OCI-LY1 (cell line): Measurements from ENCODE around the gene BSCL2.

Source experiments
- H2AFZ ChIP-seq: fragments of 200-600 bp; sonication (generic), shearing (Covaris generic); 2 replicates; pipeline ENCODE4 v1.6.0; 2014; ENCODE audit warnings: antibody characterized with exemption, mild to moderate bottlenecking, low read length
- H3F3A ChIP-seq: fragments of 200-600 bp; sonication (generic), shearing (Covaris generic); 2 replicates; pipeline ENCODE4 v1.6.0; 2014; ENCODE audit warnings: mild to moderate bottlenecking, antibody characterized with exemption, low read length, moderate library complexity; ENCODE audit not compliant: insufficient read depth
- H3K27ac ChIP-seq: fragments of 200-600 bp; sonication (generic); 2 replicates; pipeline ENCODE4 v1.5.1; 2014; ENCODE audit warnings: low read length, mixed run types, mild to moderate bottlenecking, low read depth; ENCODE audit not compliant: poor library complexity, severe bottlenecking
- H3K27me3 ChIP-seq: fragments of 200-600 bp; sonication (generic); 2 replicates; pipeline ENCODE4 v1.6.0; 2014; ENCODE audit warnings: antibody characterized with exemption, mild to moderate bottlenecking, low read length, moderate library complexity; ENCODE audit not compliant: insufficient read depth
- H3K36me3 ChIP-seq: fragments of 200-600 bp; sonication (generic); 2 replicates; pipeline ENCODE4 v1.6.1; 2014; ENCODE audit warnings: mild to moderate bottlenecking, antibody characterized with exemption, low read length, moderate library complexity, mixed read lengths; ENCODE audit not compliant: insufficient read depth
- H3K4me1 ChIP-seq: fragments of 200-600 bp; sonication (generic); 2 replicates; pipeline ENCODE4 v1.5.1; 2014; ENCODE audit warnings: mild to moderate bottlenecking, low read length, moderate library complexity; ENCODE audit not compliant: insufficient read depth, severe bottlenecking
- H3K4me2 ChIP-seq: fragments of 200-600 bp; sonication (generic), shearing (Covaris generic); 2 replicates; pipeline ENCODE4 v1.6.1; 2014; ENCODE audit warnings: low read length
- H3K4me3 ChIP-seq: fragments of 200-600 bp; sonication (generic); 2 replicates; pipeline ENCODE4 v1.5.1; 2014; ENCODE audit warnings: low read length, low read depth, mild to moderate bottlenecking, mixed read lengths; ENCODE audit not compliant: poor library complexity, severe bottlenecking
- H3K79me2 ChIP-seq: fragments of 200-600 bp; shearing (Covaris generic); 2 replicates; pipeline ENCODE4 v1.6.1; 2016; ENCODE audit warnings: mixed run types, low read length, mixed read lengths; ENCODE audit not compliant: insufficient read depth
- H3K9ac ChIP-seq: fragments of 200-600 bp; sonication (generic), shearing (Covaris generic); 2 replicates; pipeline ENCODE4 v1.6.1; 2014; ENCODE audit warnings: mild to moderate bottlenecking, low read length, mixed read lengths
- H3K9me2 ChIP-seq: fragments of 200-600 bp; sonication (generic), shearing (Covaris generic); 2 replicates; pipeline ENCODE4 v1.6.1; 2014; ENCODE audit warnings: low read depth, mild to moderate bottlenecking, low read length, mixed read lengths
- H3K9me3 ChIP-seq: fragments of 200-600 bp; shearing (Covaris generic); 2 replicates; pipeline ENCODE4 v1.6.1; 2014; ENCODE audit warnings: low read length, mixed read lengths
- H4K20me1 ChIP-seq: fragments of 200-600 bp; sonication (generic), shearing (Covaris generic); 2 replicates; pipeline ENCODE4 v1.6.0; 2016; ENCODE audit warnings: mild to moderate bottlenecking, low read length; ENCODE audit not compliant: insufficient read depth
- CTCF ChIP-seq: fragments of 200-600 bp; sonication (generic), shearing (Covaris generic); IDR thresholded peaks from 2 replicates; pipeline ENCODE4 v1.5.1; 2017; ENCODE audit warnings: mild to moderate bottlenecking, antibody characterized with exemption, low read length, moderate library complexity, mixed read lengths
- EZH2 ChIP-seq: fragments of 200-600 bp; sonication (generic), shearing (Covaris generic); IDR thresholded peaks from 2 replicates; pipeline ENCODE4 v1.8.0; 2017; ENCODE audit warnings: borderline replicate concordance, mixed run types, mild to moderate bottlenecking, antibody characterized with exemption, low read length, moderate library complexity, mixed read lengths

The BSCL2 gene

GRCh38 chr11:62688491-62688890 is 18.7 kb downstream of the BSCL2 start:
- TF ChIP-seq CTCF (no peak), EZH2 (no peak)
- Histone ChIP-seq H3K4me3 (no peak overlapping the region), H4K20me1 (no peaks in the 10 kb centered on the region), H3K27ac (no peak overlapping the region), H3K9me2 (no peaks in the 10 kb centered on the region), H3K79me2 (no peaks in the 10 kb centered on the region), H3K27me3 (no peaks in the 10 kb centered on the region), H3K36me3 (peaks cover 39% of the 10 kb centered on the region; the same call in 1 of the 2 replicates), H3K4me1 (no peaks in the 10 kb centered on the region), H2AFZ (no peak overlapping the region), H3K9ac (no peak overlapping the region), H3K4me2 (no peak overlapping the region), H3K9me3 (no peaks in the 10 kb centered on the region), H3F3A (no peaks in the 10 kb centered on the region)

DNA sequence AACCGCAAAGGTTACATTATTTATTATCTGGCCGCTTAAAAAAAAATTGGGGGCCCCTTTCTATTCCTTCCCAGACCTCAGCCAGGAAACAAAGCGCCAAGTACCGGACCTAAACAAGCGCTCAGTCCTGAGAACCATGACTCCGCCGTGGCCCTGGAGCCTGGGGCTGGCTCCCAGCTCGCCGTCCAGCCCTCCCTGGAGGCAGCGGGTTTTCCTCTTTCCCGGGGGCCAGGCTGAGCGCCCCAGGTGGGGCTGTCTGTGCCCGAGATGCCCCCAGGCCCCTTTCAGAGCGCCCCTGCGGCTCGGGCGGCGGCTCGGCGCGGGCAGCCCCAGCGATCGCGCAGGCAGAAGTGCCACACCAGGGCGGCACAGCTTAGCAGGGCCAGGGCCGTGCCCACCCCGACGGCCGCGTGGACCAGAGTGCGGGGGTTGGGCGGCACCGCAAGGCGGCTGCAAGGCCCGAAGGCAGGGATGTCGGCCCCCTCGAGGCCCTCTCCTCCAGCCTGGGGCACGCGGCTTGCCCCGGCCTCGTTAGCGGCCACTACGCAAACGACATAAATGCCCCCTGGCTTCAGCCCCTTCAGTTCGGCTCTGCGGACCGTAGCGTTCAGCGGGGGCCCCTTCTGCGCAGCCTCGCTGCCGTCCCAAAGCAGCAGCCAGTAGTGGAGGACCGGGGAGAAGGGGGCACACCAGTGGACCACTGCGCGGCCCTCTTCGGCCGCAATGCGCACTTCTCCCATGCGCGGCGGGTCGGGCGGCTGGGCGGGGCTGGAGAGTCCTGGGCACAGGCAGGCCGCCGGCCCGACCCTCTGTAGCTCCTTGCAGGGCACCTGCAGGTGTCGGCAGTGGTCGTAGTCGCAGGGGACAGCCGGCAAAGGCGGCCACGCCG is 19.5 kb downstream of the BSCL2 start:
- Histone ChIP-seq H3K4me3 (no peak overlapping the region), H3K79me2 (no peaks in the 10 kb centered on the region), H3K27me3 (no peaks in the 10 kb centered on the region), H3K36me3 (peaks cover 31% of the 10 kb centered on the region; the same call in 1 of the 2 replicates), H3F3A (no peaks in the 10 kb centered on the region), H3K9me2 (no peaks in the 10 kb centered on the region), H2AFZ (no peak overlapping the region), H3K9ac (no peak overlapping the region), H3K27ac (no peak overlapping the region), H4K20me1 (no peaks in the 10 kb centered on the region), H3K9me3 (no peaks in the 10 kb centered on the region), H3K4me1 (no peaks in the 10 kb centered on the region), H3K4me2 (no peak overlapping the region)
- TF ChIP-seq CTCF (no peak), EZH2 (no peak)

- Histone ChIP-seq H3K36me3 (peaks cover 4% of the 10 kb centered on the region; the same call in 1 of the 2 replicates), H2AFZ (no peak overlapping the region), H3K4me2 (no peak overlapping the region), H3K9me3 (no peaks in the 10 kb centered on the region), H3K9ac (no peak overlapping the region), H4K20me1 (no peaks in the 10 kb centered on the region), H3K9me2 (no peaks in the 10 kb centered on the region), H3F3A (no peaks in the 10 kb centered on the region), H3K27me3 (no peaks in the 10 kb centered on the region), H3K27ac (no peak overlapping the region), H3K4me1 (peaks cover 30% of the 10 kb centered on the region), H3K4me3 (no peak overlapping the region), H3K79me2 (no peaks in the 10 kb centered on the region; the same call in 1 of the 2 replicates)
- TF ChIP-seq CTCF (no peak), EZH2 (no peak)
Observed at GRCh38 chr11:62682518-62682917, 24.7 kb downstream of the BSCL2 start.
